Panc1 (cell line): Measurements from ENCODE around the gene SNX2. TPM values are rescaled to one million over a fixed set of nuclear protein-coding genes. Genes with fewer than 3 reads are reported as not detected.
A peak's percentile ranks its signal among the peaks of the same experiment; 100 is the strongest.

Source experiments
- ATAC-seq: fragments of 200-7000 bp; cut with Tn5 transposase; 2 replicates; pipeline ENCODE4 v1.9.1; 2020; ENCODE audit warnings: mild to moderate bottlenecking, moderate library complexity
- BruUV-seq: library from RNA; stranded (reverse); fragments of 400-500 nt; replicated peaks from 2 replicates; lab custom pipeline; 2021; lab: Mats Ljungman, UMichigan
- CTCF ChIA-PET: fragments of 300-600 bp; sonication (Branson Sonifier 250); formaldehyde crosslinking; loops from one replicate; lab custom pipeline; 2022; ENCODE audit warnings: antibody characterized with exemption; lab: Charles Lee
- POLR2A ChIA-PET: fragments of 300-600 bp; sonication (Branson Sonifier 250); formaldehyde crosslinking; loops from one replicate; lab custom pipeline; 2022; ENCODE audit warnings: antibody characterized with exemption; lab: Charles Lee
- DNase-seq: peaks from one replicate; pipeline ENCODE4 v3.0.0-alpha.2; 2010; ENCODE audit warnings: low read depth, low spot score
- H3K27ac ChIP-seq: 2 replicates; pipeline ENCODE4 v1.5.1; 2011; ENCODE audit warnings: mild to moderate bottlenecking, low read length, inconsistent platforms
- H3K27me3 ChIP-seq: fragments of 200-500 bp; sonication (Bioruptor generic); 2 replicates; pipeline ENCODE4 v1.6.0; 2014; ENCODE audit warnings: low read length, inconsistent platforms; ENCODE audit not compliant: control insufficient read depth, insufficient read depth
- H3K36me3 ChIP-seq: fragments of 200-500 bp; sonication (Bioruptor generic); 2 replicates; pipeline ENCODE4 v1.5.1; 2014; ENCODE audit warnings: inconsistent platforms, mild to moderate bottlenecking, low read length, moderate library complexity; ENCODE audit not compliant: control insufficient read depth, insufficient read depth
- H3K4me1 ChIP-seq: 2 replicates; pipeline ENCODE4 v1.5.1; 2011; ENCODE audit warnings: inconsistent platforms, mild to moderate bottlenecking, low read length, moderate library complexity; ENCODE audit not compliant: control insufficient read depth, insufficient read depth
- H3K4me3 ChIP-seq, 2 experiments: 2 replicates each; pipeline ENCODE4 v1.5.1; 2011 to 2012; ENCODE audit warnings: low read depth in 2 of 2, low read length in 2 of 2, mild to moderate bottlenecking in 2 of 2, inconsistent platforms in 1 of 2, moderate library complexity in 1 of 2
- H3K9me3 ChIP-seq: fragments of 200-500 bp; sonication (Bioruptor generic); 2 replicates; pipeline ENCODE4 v1.5.1; 2014; ENCODE audit warnings: low read depth, mild to moderate bottlenecking, inconsistent platforms, low read length, moderate library complexity; ENCODE audit not compliant: control insufficient read depth, insufficient read depth
- POLR2AphosphoS5 ChIP-seq: IDR thresholded peaks from 2 replicates; pipeline ENCODE4 v1.6.1; 2012; ENCODE audit warnings: mild to moderate bottlenecking, low read depth, low read length, moderate library complexity
- SIN3A ChIP-seq: IDR thresholded peaks from 2 replicates; pipeline ENCODE4 v1.6.1; 2012; ENCODE audit warnings: low read depth, mild to moderate bottlenecking, low read length, moderate library complexity, borderline replicate concordance; ENCODE audit not compliant: insufficient read depth
- TCF7L2 ChIP-seq: IDR thresholded peaks from 2 replicates; pipeline ENCODE4 v1.6.1; 2011; ENCODE audit warnings: mild to moderate bottlenecking, low read depth, low read length, inconsistent platforms
- in situ Hi-C: cut with HindIII; loops from 2 replicates; pipeline ENCODE4 v1.10.0; 2016; ENCODE audit warnings: low sequenced_read_pairs, low pct_unique_long_range_greater_than_20kb
- intact Hi-C: fragments of 100-400 bp; cut with micrococcal nuclease; formaldehyde crosslinking; loops from one replicate; pipeline ENCODE4 v1.10.0; 2022; ENCODE audit not compliant: unreplicated experiment
- total RNA-seq: library from RNA; stranded (reverse); gene quantifications from one replicate; pipeline ENCODE4 v1.2.1, GENCODE V29; 2021; ENCODE audit not compliant: unreplicated experiment
- TF ChIP-seq, protein P1 (sequence below), 2 experiments: IDR thresholded peaks; 2 replicates each; pipeline ENCODE4 v1.6.1; 2011 to 2012; ENCODE audit warnings: low read depth in 2 of 2, control low read depth in 1 of 2, low read length in 1 of 2, mild to moderate bottlenecking in 1 of 2, moderate library complexity in 1 of 2; ENCODE audit not compliant: insufficient read depth in 1 of 2
- TF ChIP-seq, protein P2 (sequence below): fragments of 450-650 bp; IDR thresholded peaks from 2 replicates; pipeline ENCODE4 v1.5.1; 2017; ENCODE audit warnings: mild to moderate bottlenecking

The SNX2 gene
- total RNA-seq, 1 experiment from 2014 or later: 66.8 TPM

DNA sequence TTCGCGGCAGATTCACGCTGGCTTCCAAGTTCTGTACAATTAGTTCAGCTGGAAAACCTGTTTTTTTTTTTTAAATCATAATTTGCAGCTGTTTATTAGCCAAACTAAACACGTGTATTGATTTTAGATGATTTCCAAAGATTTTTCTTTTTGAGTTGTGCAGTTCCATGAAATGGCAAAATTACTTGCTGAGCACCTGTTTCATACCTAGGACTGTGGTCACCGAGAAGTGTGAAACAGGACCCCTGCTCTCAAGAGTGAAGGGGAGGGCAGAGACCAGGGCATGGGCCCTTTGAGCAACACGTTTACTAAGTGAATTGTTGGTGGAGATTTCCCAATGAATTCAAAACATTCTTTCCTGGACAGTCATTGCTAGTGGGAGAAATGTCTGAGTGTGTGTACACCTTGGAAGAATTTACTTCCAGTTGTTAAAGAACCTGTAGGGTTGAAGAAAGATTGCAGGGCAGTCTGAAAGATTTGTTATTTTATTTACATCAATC lies 71.2 kb downstream of the SNX2 start:
- peak overlapping the region; percentile 86 to 89 for H3K4me3 ChIP-seq
- intact Hi-C loops: no loop called here
- TF ChIP-seq SIN3A (no peak), TCF7L2 (no peak), POLR2AphosphoS5 (no peak)
- TF ChIP-seq, protein P1, sequence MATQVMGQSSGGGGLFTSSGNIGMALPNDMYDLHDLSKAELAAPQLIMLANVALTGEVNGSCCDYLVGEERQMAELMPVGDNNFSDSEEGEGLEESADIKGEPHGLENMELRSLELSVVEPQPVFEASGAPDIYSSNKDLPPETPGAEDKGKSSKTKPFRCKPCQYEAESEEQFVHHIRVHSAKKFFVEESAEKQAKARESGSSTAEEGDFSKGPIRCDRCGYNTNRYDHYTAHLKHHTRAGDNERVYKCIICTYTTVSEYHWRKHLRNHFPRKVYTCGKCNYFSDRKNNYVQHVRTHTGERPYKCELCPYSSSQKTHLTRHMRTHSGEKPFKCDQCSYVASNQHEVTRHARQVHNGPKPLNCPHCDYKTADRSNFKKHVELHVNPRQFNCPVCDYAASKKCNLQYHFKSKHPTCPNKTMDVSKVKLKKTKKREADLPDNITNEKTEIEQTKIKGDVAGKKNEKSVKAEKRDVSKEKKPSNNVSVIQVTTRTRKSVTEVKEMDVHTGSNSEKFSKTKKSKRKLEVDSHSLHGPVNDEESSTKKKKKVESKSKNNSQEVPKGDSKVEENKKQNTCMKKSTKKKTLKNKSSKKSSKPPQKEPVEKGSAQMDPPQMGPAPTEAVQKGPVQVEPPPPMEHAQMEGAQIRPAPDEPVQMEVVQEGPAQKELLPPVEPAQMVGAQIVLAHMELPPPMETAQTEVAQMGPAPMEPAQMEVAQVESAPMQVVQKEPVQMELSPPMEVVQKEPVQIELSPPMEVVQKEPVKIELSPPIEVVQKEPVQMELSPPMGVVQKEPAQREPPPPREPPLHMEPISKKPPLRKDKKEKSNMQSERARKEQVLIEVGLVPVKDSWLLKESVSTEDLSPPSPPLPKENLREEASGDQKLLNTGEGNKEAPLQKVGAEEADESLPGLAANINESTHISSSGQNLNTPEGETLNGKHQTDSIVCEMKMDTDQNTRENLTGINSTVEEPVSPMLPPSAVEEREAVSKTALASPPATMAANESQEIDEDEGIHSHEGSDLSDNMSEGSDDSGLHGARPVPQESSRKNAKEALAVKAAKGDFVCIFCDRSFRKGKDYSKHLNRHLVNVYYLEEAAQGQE (IDR thresholded peaks at IDR 0.05; ENCODE audit: insufficient read depth in 1 of 2, low read depth in 2 of 2, low read length in 1 of 2): no peak
- TF ChIP-seq, protein P2, sequence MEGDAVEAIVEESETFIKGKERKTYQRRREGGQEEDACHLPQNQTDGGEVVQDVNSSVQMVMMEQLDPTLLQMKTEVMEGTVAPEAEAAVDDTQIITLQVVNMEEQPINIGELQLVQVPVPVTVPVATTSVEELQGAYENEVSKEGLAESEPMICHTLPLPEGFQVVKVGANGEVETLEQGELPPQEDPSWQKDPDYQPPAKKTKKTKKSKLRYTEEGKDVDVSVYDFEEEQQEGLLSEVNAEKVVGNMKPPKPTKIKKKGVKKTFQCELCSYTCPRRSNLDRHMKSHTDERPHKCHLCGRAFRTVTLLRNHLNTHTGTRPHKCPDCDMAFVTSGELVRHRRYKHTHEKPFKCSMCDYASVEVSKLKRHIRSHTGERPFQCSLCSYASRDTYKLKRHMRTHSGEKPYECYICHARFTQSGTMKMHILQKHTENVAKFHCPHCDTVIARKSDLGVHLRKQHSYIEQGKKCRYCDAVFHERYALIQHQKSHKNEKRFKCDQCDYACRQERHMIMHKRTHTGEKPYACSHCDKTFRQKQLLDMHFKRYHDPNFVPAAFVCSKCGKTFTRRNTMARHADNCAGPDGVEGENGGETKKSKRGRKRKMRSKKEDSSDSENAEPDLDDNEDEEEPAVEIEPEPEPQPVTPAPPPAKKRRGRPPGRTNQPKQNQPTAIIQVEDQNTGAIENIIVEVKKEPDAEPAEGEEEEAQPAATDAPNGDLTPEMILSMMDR: no peak
- H3K9me3 ChIP-seq: no peaks in the 10 kb centered on the region
- BruUV-seq: no TSS peak
- no peaks in the 10 kb centered on the region for H3K27me3 ChIP-seq
- ChIA-PET CTCF (no interaction called here), POLR2A (interaction anchor here (0.6 kb wide), 1 partner anchor 575 kb away, joined by 7 read pairs; no protein-coding TSS in a partner anchor)
- H3K36me3 ChIP-seq: no peaks in the 10 kb centered on the region
- no peak for ATAC-seq
- in situ Hi-C loops: no loop called here
- peaks cover 29% of the 10 kb centered on the region for H3K4me1 ChIP-seq
- no peak for DNase-seq
- H3K27ac ChIP-seq: peak overlapping the region; percentile 79

DNA sequence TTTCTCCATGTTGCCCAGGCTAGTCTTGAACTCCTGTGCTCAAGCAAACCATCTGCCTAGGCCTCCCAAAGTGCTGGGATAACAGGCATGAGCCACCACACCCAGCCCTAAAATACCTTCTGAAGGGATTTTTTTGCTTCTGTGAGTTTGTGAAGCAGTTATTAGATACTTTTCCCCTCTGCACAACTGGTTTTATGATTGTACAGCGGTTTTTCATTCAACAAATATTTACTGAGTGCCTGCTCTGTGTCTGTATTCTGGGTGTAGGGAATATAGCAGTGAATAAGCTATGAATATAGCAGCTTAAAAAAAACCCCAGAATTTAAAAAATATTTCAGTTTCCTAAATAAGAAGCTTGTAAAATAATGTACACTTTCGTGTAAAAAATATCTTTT lies 72.8 kb downstream of the SNX2 start:
- intact Hi-C loops (no loop called here), in situ Hi-C loops (no loop called here)
- TF ChIP-seq POLR2AphosphoS5 (no peak), TCF7L2 (no peak), SIN3A (no peak)
- TF ChIP-seq, protein P2: no peak
- TF ChIP-seq, protein P1 (IDR thresholded peaks at IDR 0.05; ENCODE audit: insufficient read depth in 1 of 2, low read depth in 2 of 2, low read length in 1 of 2): no peak
- Histone ChIP-seq H3K4me3 (no peak overlapping the region), H3K4me1 (peaks cover 29% of the 10 kb centered on the region), H3K27ac (no peak overlapping the region; the same call in 1 of the 2 replicates), H3K36me3 (no peaks in the 10 kb centered on the region), H3K9me3 (no peaks in the 10 kb centered on the region), H3K27me3 (no peaks in the 10 kb centered on the region)
- ChIA-PET CTCF (no interaction called here), POLR2A (no interaction called here)
- no TSS peak for BruUV-seq
- ATAC-seq (no peak), DNase-seq (no peak)
